Breast epithelium (tissue), 3 donors: ENCODE results near the gene IMPA2.

Source experiments
- POLR2A ChIP-seq: fragments of 450-650 bp; IDR thresholded peaks from one replicate; pipeline ENCODE4 v1.6.1; 2016; ENCODE audit warnings: antibody characterized with exemption, mild to moderate bottlenecking, moderate library complexity
- POLR2AphosphoS5 ChIP-seq, 3 donors: sonication (generic); formaldehyde crosslinking; IDR thresholded peaks; one replicate each; pipeline ENCODE4 v1.6.1; 2017; ENCODE audit warnings: antibody characterized with exemption in 3 of 3
- TF ChIP-seq, protein P1 (sequence below), 3 donors: fragments of 450-650 bp; IDR thresholded peaks; one replicate each; pipeline ENCODE4 v1.5.1; 2016 to 2017; ENCODE audit warnings: antibody characterized with exemption in 3 of 3, mild to moderate bottlenecking in 3 of 3, moderate library complexity in 3 of 3

DNA sequence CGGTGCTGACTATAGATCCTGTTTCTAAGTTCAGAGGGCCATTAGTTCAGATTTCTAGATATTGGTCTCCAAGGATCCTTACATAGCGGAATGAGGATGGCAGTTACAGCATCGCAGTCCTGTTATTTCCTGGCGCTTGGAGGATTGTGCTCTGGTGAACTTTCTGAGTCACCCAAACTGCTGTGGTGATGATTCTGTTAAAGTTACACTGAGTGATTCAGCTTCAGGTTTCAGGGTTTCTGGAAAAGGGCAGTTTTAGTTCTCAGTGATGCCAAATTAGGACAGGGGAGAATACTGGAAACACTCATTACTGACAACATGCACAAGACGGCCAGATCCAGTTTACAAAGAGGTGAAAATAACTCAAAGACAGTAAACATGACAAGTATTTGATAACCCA is 60.3 kb downstream of the IMPA2 start:
- TF ChIP-seq, protein P1, sequence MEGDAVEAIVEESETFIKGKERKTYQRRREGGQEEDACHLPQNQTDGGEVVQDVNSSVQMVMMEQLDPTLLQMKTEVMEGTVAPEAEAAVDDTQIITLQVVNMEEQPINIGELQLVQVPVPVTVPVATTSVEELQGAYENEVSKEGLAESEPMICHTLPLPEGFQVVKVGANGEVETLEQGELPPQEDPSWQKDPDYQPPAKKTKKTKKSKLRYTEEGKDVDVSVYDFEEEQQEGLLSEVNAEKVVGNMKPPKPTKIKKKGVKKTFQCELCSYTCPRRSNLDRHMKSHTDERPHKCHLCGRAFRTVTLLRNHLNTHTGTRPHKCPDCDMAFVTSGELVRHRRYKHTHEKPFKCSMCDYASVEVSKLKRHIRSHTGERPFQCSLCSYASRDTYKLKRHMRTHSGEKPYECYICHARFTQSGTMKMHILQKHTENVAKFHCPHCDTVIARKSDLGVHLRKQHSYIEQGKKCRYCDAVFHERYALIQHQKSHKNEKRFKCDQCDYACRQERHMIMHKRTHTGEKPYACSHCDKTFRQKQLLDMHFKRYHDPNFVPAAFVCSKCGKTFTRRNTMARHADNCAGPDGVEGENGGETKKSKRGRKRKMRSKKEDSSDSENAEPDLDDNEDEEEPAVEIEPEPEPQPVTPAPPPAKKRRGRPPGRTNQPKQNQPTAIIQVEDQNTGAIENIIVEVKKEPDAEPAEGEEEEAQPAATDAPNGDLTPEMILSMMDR (IDR thresholded peaks at IDR 0.05) = no peak
- TF ChIP-seq POLR2A (no peak), POLR2AphosphoS5 (IDR thresholded peaks at IDR 0.05) (no peak)
